ENCODE data around the gene TAP2.
"Not testable (repeated sequence)": the region's sequence is repeated elsewhere in the genome, so short reads cannot be mapped to it uniquely, and the experiment has no call there.

Gene TAP2

DNA sequence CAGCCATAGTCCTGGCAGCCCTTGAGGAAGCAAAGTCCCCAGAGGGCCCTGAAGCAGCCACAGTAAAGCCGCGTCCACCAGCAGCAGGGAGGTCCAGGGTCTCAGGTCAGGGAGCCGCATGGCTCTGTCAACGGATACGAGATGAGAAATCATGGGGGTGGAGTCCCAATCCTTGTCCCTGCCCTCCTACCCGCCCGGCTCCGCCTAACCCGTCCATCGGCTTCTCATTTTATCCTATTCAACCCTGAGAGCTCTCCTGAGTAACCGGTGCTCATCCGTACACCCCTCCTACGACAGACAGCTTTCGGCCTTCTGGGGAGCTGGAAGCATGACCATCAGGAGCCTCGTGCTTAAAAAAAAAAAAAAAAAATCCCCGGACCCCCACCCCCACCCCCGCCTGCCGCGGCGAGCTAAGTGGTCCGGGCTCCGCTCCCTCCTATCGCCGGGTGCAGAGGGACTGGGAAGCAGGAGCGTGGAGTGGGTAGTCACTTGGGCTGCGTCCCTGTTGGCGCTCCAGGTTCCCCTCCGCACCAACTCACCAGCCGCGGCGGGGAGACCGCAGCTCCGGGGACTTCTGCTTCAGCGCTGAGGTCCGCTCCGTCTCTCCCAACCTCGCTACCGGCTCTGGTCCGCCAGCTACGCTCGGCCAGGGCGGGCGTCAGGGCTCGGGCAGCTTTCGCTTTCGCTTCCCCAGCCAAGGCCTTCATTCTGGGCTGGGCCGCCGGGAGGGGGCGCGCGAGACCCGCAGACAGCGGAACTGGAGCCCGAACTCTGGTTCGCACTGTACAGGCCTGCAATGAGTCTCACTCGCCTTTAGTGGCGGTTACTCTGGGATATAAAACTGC is at the start of gene TAP2:
Gene TAP2, minus strand, starts transcription at position 626 of the 845 bp plus-strand sequence. Its CDS starts 506 bp downstream, at position 120.
- peak; percentile 97 to 98 for DNase-seq (ENCODE audit: low read depth in 2 of 2)

DNA sequence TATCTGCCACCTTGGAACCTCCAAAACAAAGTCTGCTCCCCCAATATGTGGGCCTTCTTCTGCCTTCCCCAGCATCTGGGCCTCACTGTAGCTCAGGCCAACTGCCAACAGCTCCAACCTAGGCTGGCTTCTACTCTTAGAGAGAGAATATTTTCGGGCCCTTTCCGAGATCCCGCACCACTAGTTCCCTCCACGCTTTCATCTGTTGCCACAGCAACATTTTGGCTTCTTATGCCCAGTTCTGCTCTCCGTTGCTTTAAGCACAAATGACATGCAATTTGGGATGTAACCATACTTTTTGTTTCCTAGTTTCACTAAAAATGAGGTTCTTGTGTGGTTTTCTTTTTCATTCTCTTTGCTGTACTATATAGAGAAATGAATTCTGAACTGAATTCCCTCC is 49.1 kb upstream of the TAP2 start:
- DNase-seq (ENCODE audit: low read depth in 2 of 2): no peak

DNA sequence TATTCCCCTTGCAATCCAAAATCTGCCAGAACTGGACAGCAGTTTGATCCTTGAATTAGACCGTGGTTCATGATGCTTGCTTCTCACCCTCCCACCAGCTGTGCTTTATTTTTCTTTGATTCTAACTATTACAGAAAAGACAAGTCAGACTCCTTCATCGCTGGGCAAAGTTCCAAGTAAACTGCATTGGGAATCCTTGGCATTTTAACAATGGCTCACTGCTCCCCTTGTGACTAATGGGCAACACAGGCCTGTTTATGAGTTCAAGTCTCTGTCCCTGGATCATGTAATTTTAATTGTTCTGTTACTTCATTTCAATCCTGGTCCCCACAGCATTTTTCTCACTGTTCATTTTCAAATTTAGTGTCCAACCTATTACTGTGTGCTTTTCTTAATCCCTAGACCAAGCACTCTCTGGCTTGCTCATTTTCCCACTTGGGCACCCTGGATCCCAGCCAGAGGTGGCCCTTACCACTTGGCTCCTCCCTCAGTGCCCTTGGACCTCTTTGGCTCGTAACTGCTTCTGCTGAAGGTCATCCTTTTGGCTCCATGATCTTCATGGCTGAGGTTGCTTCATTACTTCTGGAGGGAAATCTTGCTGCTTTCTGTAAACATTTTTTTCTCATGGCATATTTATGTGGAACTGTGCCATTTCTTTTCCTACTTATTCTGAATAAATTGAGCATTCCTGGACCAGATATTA is 48.3 kb upstream of the TAP2 start:
- DNase-seq (ENCODE audit: low read depth in 2 of 2): no peak

DNA sequence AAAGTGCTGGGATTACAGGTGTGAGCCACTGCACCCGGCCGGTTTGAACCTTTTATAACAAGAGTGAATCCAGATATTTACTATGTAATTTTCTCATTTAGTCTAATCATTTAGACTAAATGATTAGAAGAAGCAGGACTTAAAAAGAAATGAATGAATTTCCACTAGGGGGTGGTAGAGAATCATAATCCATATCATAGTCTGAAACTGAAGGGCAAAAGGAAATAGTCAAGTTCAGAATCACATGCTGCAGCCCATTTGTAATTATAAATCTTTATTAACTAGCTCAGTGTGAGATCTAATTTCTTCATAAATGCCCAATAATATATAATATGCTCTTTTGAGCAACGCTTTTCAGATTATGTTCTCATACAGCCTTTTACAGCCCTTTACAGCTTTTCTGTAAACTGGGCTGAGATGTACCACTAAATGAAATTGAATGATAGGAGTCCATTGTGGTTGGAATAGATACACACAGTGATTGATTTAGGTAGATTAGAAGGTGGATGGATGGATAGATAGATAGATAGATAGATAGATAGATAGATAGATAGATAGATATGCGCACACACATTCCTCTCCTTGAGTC is 47.3 kb upstream of the TAP2 start:
- no peak for DNase-seq (ENCODE audit: low read depth in 2 of 2)

DNA sequence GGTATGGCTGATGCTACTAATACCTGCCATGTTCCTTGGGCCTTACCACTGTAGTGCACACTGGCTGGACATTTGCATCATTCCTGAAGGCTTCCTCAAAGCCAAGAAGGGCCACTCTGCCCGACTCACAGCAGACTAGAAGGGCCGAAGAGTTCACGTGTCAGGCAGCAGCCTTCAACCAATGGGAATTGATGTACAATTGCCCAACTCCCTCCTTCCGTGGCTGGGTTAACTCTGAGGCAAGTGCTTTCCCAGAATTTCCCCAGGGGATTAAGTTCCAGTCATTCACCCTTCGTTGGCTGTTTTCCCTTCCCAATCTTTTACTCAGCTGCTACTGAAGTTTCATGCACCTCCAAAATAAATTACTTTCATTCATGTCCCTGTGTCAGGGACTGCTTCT is 45.2 kb upstream of the TAP2 start:
- no peak for DNase-seq (ENCODE audit: low read depth in 2 of 2)

DNA sequence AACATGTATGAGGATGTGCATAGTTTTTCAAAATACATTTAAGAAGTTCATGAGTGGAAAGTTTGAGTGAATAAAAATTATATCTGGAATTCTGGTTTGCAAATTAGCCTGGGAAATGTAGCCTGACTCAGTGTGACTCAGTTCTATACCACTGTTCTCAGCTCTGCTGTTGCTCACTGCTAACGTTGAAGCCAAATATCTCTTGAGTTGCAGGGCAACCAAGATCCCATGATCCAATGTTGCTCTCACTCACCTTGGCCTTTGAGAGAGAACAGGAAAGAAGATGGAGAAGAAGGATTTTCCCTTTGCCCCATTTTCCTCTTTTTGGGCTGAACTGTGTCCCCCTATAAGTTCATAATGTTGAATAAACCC is 44.3 kb upstream of the TAP2 start:
- no peak for DNase-seq (ENCODE audit: low read depth in 2 of 2)

DNA sequence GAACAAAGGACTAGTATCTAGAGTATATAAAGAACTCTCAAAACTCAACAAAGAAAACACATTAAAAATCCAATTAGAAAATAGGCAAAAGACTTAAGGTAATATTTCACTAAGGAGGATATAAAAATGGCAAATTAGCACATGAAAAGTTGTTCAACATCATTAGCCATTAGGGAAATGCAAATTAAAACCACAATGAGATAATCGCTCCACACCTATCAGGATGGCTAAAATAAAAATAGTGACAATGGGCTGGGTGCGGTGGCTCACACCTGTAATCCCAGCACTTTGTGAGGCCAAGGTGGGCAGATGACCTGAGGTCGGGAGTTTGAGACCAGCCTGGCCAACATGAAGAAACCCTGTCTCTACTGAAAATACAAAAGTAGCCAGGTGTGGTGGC is 42.4 kb upstream of the TAP2 start:
- DNase-seq (ENCODE audit: low read depth in 2 of 2): not testable (repeated sequence)

DNA sequence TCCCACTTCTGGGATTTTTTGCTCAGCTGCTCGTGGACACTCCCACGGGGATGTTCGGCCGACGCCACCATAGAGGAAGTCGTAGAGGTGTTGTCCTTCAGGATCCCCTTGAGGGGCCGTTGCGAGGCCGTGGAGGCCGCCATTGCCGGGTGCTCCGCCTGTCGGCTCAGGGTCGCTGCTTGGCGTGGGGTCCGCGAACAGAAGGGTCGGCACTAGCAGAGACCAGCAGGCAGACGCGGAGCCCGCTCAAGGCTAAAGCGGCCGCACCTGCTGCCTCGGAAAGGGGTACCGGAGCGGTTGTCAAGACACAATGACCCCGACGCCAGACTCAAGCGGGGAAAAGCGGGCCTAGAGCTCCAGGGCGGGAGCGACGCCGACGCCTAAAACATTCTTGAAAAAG is 41.2 kb upstream of the TAP2 start:
- no peak for DNase-seq (ENCODE audit: low read depth in 2 of 2)

DNA sequence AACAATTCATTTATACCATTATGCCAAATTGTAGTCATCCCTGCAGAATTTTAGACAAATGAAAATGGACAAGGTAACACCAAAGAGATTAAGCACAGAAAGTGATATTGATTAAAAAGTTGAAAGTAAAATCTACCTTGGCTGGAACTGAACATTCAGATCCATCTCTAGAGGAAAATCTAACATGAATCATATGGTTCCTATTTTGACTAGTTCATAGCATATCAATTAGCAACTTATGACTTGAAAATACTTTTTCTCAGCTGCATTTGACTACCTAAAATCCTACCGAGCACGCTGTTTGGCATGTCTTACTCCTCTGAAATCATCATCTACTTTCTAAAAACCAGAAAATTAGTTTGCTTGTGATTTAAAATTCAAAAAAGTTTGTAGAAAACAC is 38.1 kb upstream of the TAP2 start:
- no peak for DNase-seq (ENCODE audit: low read depth in 2 of 2)

DNA sequence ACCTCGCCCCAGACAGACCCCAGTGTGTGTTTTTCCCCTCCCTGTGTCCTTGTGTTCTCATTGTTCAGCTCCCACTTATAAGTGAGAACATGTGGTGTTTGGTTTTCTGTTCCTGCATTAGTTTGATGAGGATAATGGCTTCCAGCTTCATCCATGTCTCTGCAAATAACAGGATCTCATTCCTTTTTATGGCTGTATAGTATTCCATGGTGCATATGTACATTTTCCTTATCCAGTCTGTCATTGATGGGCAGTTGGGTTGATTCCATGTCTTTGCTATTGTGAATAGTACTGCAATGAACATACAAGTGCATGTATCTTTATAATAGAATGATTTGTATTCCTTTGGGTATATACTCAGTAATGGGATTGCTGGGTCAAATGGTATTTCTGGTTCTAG is 35.4 kb upstream of the TAP2 start:
- DNase-seq (ENCODE audit: low read depth in 2 of 2): not testable (repeated sequence)

DNA sequence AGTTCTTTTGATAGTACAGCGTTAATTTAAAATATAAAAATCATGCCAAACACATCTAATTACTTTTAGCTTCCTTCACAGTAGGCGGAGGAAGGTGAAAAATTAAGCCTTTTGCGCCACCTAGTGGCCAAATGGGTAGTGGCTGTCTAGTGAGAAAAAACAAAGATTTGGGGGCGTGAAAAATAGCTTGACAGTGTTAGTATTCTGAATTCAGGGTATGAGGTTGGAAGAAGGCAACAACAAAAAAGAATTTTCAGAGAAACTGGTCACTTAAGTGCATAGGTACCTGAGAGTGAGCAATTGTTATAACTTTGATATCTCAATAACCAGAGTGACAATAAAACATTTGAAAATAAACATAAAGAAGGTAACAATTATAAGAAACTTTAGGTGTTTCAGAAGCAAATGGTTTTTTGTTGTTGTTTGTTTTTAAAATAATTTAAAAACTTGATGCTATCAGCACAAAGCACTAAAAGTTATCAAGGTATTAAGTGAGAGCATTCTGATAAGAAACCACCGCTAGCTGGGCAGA is 29.8 kb upstream of the TAP2 start:
- peak; percentile 72 to 80 for DNase-seq (ENCODE audit: low read depth in 2 of 2)

DNA sequence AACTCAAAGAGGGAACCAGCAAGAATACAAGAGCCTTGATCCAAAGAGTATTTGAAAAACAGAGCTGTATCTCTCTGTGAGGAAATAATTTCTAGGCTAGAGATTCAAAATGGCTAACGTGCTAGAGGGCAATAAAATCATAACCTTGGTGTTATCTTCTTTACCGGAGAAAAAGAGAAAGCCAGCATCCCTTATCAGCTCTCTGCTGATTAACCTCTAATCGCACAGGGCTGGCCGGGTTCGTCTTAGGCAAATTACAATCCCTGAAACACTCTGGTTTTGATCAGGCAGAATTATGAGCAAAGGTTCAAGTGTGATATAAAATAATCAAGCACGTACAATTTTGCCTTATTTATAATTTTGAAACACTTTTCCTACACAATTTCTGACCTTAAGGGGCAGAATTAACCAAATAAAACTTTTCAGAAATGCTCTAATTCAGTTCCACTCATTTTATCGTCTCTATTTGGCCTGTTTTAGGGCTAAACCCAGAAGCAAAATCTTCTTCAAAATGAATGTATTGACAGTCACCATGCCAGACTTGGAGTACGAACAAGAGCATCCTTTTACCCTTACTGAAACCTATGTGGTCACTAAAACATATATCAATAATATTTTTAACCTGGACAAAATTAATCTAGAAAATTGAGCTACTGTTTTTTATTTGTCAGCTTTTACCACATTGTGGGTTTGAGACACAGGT is 29.2 kb upstream of the TAP2 start:
- DNase-seq (ENCODE audit: low read depth in 2 of 2): no peak

DNA sequence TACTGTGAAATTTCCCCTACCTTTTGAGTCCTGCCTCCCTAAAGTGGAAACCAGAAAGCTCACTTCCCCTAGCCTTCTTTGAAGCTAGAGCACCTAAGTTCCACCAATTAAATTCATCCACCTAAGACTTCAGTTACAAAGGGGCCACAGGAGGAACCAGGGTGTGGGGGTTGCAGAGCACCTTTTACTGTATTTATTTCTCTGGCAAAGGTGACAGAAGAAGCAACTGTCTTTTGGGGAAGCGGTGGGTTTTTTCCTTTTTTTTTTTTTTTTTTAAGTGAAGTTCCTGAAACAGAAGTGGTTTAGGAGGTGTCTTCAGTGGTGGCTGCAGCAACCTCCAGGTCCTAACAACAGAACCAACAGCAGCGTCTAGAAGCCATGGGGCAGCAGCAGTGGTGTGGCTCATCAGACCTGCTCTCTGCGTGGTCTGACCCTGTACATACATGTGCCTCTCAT is 28.5 kb upstream of the TAP2 start:
- no peak for DNase-seq (ENCODE audit: low read depth in 2 of 2)

DNA sequence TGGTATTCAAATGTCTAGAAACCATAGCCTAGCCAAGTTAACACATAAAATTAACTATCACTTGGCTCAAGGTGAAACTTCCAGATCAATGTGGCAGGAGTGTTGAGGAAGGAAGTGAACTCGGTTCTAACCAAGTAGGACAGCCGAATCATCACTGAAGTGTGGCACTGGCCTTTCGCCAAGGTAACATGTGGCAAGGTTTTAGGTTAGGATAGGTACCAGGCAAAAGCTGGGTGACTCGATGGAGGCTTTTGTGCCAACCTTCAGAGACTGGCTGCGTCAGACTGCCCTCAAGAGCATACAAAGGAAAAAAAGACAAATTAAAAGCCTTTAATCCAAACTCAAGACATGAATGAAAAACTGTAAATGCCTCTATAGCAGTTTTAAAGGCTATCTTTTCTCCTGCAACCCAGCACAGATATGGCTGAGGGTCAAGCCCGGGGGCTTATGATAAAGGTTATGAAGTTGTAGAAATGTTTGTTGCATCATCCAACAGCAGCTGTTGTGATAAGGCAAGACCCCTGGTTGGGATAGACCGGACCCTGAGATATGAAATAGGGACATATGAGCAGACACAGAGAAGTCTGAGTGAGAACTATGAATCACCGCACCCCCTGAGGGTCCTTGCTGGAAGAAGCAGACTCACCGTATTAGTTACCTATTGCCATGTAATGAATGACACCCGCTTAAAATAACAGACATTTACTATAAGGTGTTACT is 27.3 kb upstream of the TAP2 start:
- no peak for DNase-seq (ENCODE audit: low read depth in 2 of 2)

DNA sequence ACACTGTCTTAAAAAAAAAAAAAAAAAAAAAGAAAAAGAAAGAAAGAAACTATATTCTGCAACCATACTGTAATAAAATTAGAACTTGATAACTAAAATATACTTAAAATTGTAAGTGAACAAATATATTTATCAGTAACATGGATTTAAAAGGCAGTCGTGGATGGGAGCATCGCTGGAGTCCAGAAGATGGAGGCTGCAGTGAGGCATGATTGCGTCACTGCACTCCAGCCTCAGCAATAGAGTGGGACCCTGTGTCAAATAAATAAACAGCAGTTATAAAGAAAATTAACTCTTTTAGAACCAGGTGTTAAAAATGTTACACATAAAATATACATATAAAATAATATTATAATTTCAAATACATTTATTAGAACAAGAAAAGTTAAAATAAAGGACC is 24.2 kb upstream of the TAP2 start:
- no peak for DNase-seq (ENCODE audit: low read depth in 2 of 2)

DNA sequence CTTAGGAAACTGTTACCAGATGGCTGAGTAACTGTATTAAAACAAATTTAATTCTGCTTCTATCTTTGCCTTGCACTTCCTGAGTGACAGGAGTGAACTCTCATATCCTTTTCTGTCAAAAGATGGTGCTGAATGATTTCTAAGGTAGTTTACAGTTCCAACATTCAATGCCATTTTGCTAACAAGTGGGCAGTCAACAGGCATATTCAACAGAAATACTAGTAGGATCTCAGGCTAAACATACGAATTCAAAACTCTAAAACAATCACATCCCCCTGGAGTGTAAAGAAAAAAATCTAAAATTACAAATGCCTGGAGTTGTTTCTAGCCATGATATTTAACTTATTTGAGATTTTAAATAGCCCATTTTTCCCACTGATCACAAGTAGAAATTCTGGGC is 22.1 kb upstream of the TAP2 start:
- no peak for DNase-seq (ENCODE audit: low read depth in 2 of 2)

DNA sequence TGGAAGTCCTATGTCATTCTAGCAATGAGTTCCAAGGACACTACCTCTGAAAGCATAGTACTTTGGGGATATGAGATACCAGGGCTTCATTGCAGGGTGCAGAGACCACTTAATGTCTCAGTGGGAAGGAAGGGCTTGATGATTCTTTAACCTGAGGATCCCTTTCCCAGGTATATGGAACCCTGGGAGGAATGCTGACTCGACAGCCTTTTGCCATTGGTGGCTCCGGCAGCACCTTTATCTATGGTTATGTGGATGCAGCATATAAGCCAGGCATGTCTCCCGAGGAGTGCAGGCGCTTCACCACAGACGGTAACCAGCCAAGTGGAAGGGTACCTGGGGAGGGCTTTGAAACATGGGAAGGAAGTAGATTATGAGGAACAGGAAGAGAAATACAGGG is 19.7 kb upstream of the TAP2 start:
- DNase-seq (ENCODE audit: low read depth in 2 of 2): no peak

DNA sequence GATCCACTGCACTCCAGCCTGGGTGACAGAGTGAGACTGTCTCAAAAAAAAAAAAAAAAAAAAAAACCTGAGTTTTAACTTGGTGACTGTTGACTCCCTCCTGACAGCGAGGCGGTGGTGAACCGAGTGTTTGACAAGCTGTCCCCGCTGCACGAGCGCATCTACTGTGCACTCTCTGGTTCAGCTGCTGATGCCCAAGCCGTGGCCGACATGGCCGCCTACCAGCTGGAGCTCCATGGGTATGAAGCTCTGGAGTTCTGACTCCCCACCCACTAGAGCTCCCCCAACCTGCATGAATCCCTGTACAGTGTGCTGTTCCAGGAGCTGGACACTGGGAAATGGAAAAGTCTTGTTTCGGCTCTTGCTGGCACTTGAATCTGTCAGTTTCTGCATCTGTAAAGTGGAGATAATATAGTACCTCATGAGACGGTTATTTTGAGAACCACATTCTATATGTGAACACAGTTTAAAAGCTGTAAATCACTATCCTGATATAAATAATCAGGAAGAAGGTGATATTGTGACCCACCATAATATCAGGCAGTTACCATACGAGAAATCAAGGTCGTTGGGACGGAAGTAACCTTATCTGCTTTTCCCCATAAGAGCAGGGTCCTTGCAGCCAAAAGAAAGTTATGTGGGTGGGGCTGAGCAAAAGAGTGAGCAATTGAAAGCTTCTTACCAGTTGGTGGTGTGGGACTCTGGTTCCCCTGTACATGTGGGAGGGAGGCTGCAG is 18.8 kb upstream of the TAP2 start:
- no peak for DNase-seq (ENCODE audit: low read depth in 2 of 2)

DNA sequence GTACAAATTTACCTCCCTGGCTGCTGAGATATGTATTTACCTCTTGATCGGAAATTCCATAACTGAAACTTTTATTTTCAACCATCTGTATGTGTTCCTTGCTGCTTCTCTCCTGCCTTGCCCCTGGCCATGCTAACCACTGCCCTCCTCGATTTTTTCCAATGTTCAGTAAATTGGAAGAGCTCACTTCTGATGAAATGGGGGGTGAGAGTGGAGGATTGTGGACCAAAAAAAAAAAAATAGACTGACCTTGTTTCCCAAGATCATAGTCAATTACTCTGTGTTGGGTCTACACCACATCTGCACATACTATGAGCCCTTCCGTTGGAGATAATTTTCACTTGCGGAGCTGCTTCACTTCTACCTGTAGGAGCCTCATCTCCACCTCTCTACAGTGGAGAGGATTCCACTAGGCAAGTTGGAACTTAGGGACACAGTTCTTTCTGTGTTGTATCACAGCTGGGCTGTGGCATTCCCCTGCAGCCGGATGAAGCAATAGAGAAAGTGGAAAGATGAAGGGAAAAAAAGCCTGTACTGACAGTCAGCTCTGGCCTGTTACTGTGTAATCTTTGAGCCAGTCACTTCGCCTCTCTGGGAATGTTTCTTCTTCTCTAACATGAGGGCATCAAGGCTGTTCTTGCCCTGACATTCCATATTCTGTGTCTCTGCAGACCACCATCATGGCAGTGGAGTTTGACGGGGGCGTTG is 17.1 kb upstream of the TAP2 start:
- no peak for DNase-seq (ENCODE audit: low read depth in 2 of 2)

Measured in stimulated activated CD8-positive, alpha-beta memory T cell treated with anti-CD3 and anti-CD28 coated beads, Interleukin-2, amount 100 ng/mL, for 48 hours (primary cell).